ENCODE results near the gene OGFOD2. TPM values are rescaled to one million over a fixed set of nuclear protein-coding genes. Genes with fewer than 3 reads are reported as not detected.

OGFOD2 gene
- total RNA-seq, 1 experiment from 2014 or later: 21.6 TPM

GRCh38 chr12:122990561-122990960 is 15.5 kb downstream of the OGFOD2 start:
- no peak overlapping the region for H3K4me3 ChIP-seq (ENCODE audit: low read depth, low read length)
- DNase-seq: no peak
- H3K36me3 ChIP-seq (ENCODE audit: control insufficient read depth, insufficient read depth, low read length): no peaks in the 10 kb centered on the region
- no peaks in the 10 kb centered on the region for H3K27me3 ChIP-seq (replicated peaks; ENCODE audit: control insufficient read depth, insufficient read depth, low read length)
- no peaks in the 10 kb centered on the region for H3K9me3 Mint-ChIP-seq (ENCODE audit: unreplicated experiment)
- H3K27me3 Mint-ChIP-seq (ENCODE audit: insufficient read depth, unreplicated experiment): no peaks in the 10 kb centered on the region
- H3K27ac Mint-ChIP-seq (ENCODE audit: unreplicated experiment): no peak overlapping the region
- ChIA-PET CTCF (no interaction called here), POLR2A (no interaction called here)
- H3K4me1 Mint-ChIP-seq (ENCODE audit: low read depth, unreplicated experiment): no peaks in the 10 kb centered on the region
- H3K4me3 Mint-ChIP-seq (ENCODE audit: unreplicated experiment): no peak overlapping the region
- H3K9me3 ChIP-seq: no peaks in the 10 kb centered on the region
- intact Hi-C loops (cut with micrococcal nuclease; ENCODE audit: unreplicated experiment): no loop called here
- H3K4me1 ChIP-seq: no peaks in the 10 kb centered on the region
- no peak for TF ChIP-seq CTCF (IDR thresholded peaks at IDR 0.05; ENCODE audit: insufficient read depth in 1 of 2, low read depth in 1 of 2, low read length in 1 of 2, severe bottlenecking in 1 of 2, unreplicated experiment in 1 of 2)
- no TSS peak for BruUV-seq (replicated peaks)
- no peaks in the 10 kb centered on the region for H3K36me3 Mint-ChIP-seq (ENCODE audit: insufficient read depth, unreplicated experiment)

GRCh38 chr12:122990961-122991622 is 16.0 kb downstream of the OGFOD2 start:
- Histone ChIP-seq H3K9me3 (no peaks in the 10 kb centered on the region), H3K27me3 (replicated peaks; ENCODE audit: control insufficient read depth, insufficient read depth, low read length) (no peaks in the 10 kb centered on the region), H3K4me1 (no peaks in the 10 kb centered on the region), H3K4me3 (ENCODE audit: low read depth, low read length) (no peak overlapping the region), H3K36me3 (ENCODE audit: control insufficient read depth, insufficient read depth, low read length) (no peaks in the 10 kb centered on the region)
- no peaks in the 10 kb centered on the region for H3K4me1 Mint-ChIP-seq (ENCODE audit: low read depth, unreplicated experiment)
- no peak for DNase-seq
- intact Hi-C loops (cut with micrococcal nuclease; ENCODE audit: unreplicated experiment): no loop called here
- H3K27me3 Mint-ChIP-seq (ENCODE audit: insufficient read depth, unreplicated experiment): no peaks in the 10 kb centered on the region
- H3K36me3 Mint-ChIP-seq (ENCODE audit: insufficient read depth, unreplicated experiment): no peaks in the 10 kb centered on the region
- H3K9me3 Mint-ChIP-seq (ENCODE audit: unreplicated experiment): no peaks in the 10 kb centered on the region
- no TSS peak for BruUV-seq (replicated peaks)
- CTCF ChIA-PET: no interaction called here
- no peak for TF ChIP-seq CTCF (IDR thresholded peaks at IDR 0.05; ENCODE audit: insufficient read depth in 1 of 2, low read depth in 1 of 2, low read length in 1 of 2, severe bottlenecking in 1 of 2, unreplicated experiment in 1 of 2)
- H3K27ac Mint-ChIP-seq (ENCODE audit: unreplicated experiment): no peak overlapping the region
- POLR2A ChIA-PET: no interaction called here
- H3K4me3 Mint-ChIP-seq (ENCODE audit: unreplicated experiment): no peak overlapping the region

- Histone ChIP-seq H3K4me3 (ENCODE audit: low read depth, low read length) (no peak overlapping the region), H3K27me3 (replicated peaks; ENCODE audit: control insufficient read depth, insufficient read depth, low read length) (no peaks in the 10 kb centered on the region), H3K4me1 (no peaks in the 10 kb centered on the region), H3K36me3 (ENCODE audit: control insufficient read depth, insufficient read depth, low read length) (no peaks in the 10 kb centered on the region), H3K9me3 (no peaks in the 10 kb centered on the region)
- ChIA-PET CTCF (interaction anchor here (0.6 kb wide), 1 partner anchor 766 kb away, joined by 5 read pairs; the partner anchor contains the start of gene DIABLO), POLR2A (no interaction called here)
- intact Hi-C loops (cut with micrococcal nuclease; ENCODE audit: unreplicated experiment): no loop called here
- no peak overlapping the region for H3K4me3 Mint-ChIP-seq (ENCODE audit: unreplicated experiment)
- H3K4me1 Mint-ChIP-seq (ENCODE audit: low read depth, unreplicated experiment): no peaks in the 10 kb centered on the region
- H3K27ac Mint-ChIP-seq (ENCODE audit: unreplicated experiment): no peak overlapping the region
- BruUV-seq (replicated peaks): no TSS peak
- TF ChIP-seq CTCF (IDR thresholded peaks at IDR 0.05; ENCODE audit: insufficient read depth in 1 of 2, low read depth in 1 of 2, low read length in 1 of 2, severe bottlenecking in 1 of 2, unreplicated experiment in 1 of 2): no peak
- H3K9me3 Mint-ChIP-seq (ENCODE audit: unreplicated experiment): no peaks in the 10 kb centered on the region
- no peaks in the 10 kb centered on the region for H3K36me3 Mint-ChIP-seq (ENCODE audit: insufficient read depth, unreplicated experiment)
- no peaks in the 10 kb centered on the region for H3K27me3 Mint-ChIP-seq (ENCODE audit: insufficient read depth, unreplicated experiment)
- DNase-seq: no peak
Measured at GRCh38 chr12:122991623-122992275, 16.7 kb downstream of the OGFOD2 start.

Data from Caco-2 (cell line).